ENCODE measurements around the gene PLPP3.

The PLPP3 gene

DNA sequence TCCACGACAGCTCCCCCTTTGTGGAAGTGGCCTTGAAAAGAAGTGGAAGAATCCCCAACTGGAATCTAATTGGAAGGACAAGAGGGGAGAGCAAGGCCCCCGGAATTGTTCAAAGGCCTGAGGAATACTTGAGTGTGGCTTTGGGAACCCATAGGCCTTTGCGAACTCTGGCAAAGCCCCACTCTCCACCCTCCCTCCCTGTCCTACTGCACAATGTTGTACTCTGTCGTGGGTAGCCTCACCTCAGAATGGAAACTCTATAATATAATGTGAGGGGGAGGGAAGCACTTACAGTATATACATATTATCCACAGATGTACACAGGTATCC is 28.5 kb downstream of the PLPP3 start (continued):
- TF ChIP-seq, protein P1, sequence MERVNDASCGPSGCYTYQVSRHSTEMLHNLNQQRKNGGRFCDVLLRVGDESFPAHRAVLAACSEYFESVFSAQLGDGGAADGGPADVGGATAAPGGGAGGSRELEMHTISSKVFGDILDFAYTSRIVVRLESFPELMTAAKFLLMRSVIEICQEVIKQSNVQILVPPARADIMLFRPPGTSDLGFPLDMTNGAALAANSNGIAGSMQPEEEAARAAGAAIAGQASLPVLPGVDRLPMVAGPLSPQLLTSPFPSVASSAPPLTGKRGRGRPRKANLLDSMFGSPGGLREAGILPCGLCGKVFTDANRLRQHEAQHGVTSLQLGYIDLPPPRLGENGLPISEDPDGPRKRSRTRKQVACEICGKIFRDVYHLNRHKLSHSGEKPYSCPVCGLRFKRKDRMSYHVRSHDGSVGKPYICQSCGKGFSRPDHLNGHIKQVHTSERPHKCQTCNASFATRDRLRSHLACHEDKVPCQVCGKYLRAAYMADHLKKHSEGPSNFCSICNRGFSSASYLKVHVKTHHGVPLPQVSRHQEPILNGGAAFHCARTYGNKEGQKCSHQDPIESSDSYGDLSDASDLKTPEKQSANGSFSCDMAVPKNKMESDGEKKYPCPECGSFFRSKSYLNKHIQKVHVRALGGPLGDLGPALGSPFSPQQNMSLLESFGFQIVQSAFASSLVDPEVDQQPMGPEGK (tag by site-specific recombination; IDR thresholded peaks at IDR 0.05), result no peak

DNA sequence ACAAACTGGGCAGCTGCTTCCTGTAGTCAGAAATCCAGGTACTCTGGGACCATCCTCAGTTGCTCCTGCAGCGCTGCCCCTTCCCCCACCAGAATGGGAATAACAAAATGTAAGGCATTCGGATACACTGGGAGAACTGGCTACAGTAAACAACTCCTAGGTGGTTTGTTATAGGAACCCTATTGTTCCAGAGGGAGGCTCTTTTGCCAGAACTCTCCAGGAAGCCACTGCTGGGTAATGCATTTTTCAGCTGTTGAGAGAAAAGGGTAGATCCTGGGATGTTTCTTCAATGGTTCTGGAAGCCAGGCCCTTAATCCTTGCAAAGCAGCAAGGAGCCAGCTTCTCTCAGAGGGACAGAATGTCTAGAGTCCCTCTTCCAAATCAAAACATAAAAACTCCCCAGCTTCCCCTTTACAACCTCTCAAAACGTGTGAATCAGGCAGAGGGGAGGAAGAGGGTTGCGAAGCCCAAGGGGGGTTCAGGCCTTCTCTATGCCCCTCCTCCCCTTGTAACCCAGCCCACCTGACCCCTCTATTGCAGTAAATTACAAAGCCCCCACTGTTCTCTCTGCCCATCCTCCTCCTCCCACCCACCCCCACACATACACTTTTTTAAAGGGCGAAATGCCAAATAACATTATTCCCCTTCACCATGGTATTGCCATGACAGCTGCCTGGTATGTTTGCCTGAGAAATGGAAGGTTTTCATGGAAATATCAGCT is 29.1 kb downstream of the PLPP3 start:
- TF ChIP-seq ZNF549 (tag by site-specific recombination; IDR thresholded peaks at IDR 0.05), result 0 out of 2 replicates have a peak, but pooled peaks have one; percentile 47
- peak; percentile 86 for TF ChIP-seq ZIC2 (tag by site-specific recombination; IDR thresholded peaks at IDR 0.05)
- TF ChIP-seq ZNF514 (tag by site-specific recombination; IDR thresholded peaks at IDR 0.05), result no peak
- Histone ChIP-seq H3K27ac (ENCODE audit: extremely low read depth, low read depth, low read length) (no peak overlapping the region), H3K4me1 (ENCODE audit: control insufficient read depth, insufficient read depth, low read length) (no peaks in the 10 kb centered on the region), H3K4me3 (ENCODE audit: low read depth, low read length) (no peak overlapping the region), H3K36me3 (ENCODE audit: control insufficient read depth in 2 of 2, insufficient read depth in 1 of 2, low read length in 2 of 2) (no peaks in the 10 kb centered on the region), H3K9me3 (ENCODE audit: control insufficient read depth, insufficient read depth, low read depth, low read length) (no peaks in the 10 kb centered on the region)
- ChIA-PET POLR2A (no interaction called here), CTCF (no interaction called here)

DNA sequence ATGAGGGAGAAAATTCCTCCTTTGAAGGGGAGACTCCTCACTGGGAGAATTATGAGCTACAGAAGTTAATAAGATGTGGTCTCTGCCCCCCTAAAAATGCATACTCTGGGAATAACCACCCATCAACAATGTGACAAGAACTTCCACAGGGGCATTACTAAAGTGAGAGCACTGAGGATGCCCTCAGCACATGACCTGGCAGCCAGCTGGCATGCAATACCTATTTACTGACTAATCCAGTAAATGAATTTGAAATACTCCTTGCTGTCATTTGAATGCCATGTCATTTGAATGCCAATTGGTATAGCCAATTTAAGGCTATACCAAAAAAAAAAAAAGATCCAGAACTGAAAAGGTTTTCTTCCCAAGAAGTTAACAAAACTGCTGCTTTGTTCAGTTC is 30.8 kb downstream of the PLPP3 start:
- no peak overlapping the region for H3K4me3 ChIP-seq (ENCODE audit: low read depth, low read length)
- ChIA-PET POLR2A (no interaction called here), CTCF (interaction anchor here (0.7 to 0.8 kb wide), 3 partner anchors 28 to 150 kb away, joined by 3 read pairs; no protein-coding TSS in a partner anchor)
- H3K27ac ChIP-seq (ENCODE audit: extremely low read depth, low read depth, low read length), result no peak overlapping the region
- no peaks in the 10 kb centered on the region for H3K36me3 ChIP-seq (ENCODE audit: control insufficient read depth in 2 of 2, insufficient read depth in 1 of 2, low read length in 2 of 2)
- no peaks in the 10 kb centered on the region for H3K4me1 ChIP-seq (ENCODE audit: control insufficient read depth, insufficient read depth, low read length)
- no peaks in the 10 kb centered on the region for H3K9me3 ChIP-seq (ENCODE audit: control insufficient read depth, insufficient read depth, low read depth, low read length)
- no peak for TF ChIP-seq ZNF560 (tag by site-specific recombination; IDR thresholded peaks at IDR 0.05; ENCODE audit: borderline replicate concordance)
- no peak for TF ChIP-seq ZNF660 (tag by site-specific recombination; IDR thresholded peaks at IDR 0.05)

DNA sequence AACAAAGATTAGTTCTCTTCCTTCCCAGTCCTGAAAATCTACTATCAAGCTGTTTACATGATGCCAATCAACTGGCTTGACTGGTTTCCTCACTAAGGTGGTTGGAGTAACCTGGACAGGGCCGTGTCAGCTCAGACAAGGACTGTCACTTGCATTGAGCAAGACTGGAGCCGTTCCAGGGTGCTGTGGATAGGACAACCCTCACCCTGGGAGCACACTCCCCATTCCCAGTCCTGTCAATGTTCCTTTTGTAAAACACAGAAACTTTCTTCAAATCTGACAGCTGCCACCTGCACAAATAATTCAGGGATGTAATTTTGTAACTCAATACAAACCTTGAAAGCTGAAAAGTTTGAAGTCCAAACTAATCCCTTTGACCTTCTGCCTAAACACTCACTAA is 31.4 kb downstream of the PLPP3 start:
- CTCF ChIA-PET, result interaction anchor here (0.6 to 0.9 kb wide), 4 partner anchors 9 to 224 kb away, joined by 3 read pairs; no protein-coding TSS in a partner anchor
- Histone ChIP-seq H3K36me3 (ENCODE audit: control insufficient read depth in 2 of 2, insufficient read depth in 1 of 2, low read length in 2 of 2) (no peaks in the 10 kb centered on the region), H3K27ac (ENCODE audit: extremely low read depth, low read depth, low read length) (no peak overlapping the region), H3K9me3 (ENCODE audit: control insufficient read depth, insufficient read depth, low read depth, low read length) (no peaks in the 10 kb centered on the region), H3K4me3 (ENCODE audit: low read depth, low read length) (no peak overlapping the region), H3K4me1 (ENCODE audit: control insufficient read depth, insufficient read depth, low read length) (no peaks in the 10 kb centered on the region)
- no peak for TF ChIP-seq ZBTB1 (tag by site-specific recombination; IDR thresholded peaks at IDR 0.05)
- TF ChIP-seq IKZF3 (tag by site-specific recombination; IDR thresholded peaks at IDR 0.05), result no peak
- TF ChIP-seq SP7 (tag by site-specific recombination; IDR thresholded peaks at IDR 0.05), result 0 out of 2 replicates have a peak, but pooled peaks have one; percentile 18
- POLR2A ChIA-PET, result no interaction called here

DNA sequence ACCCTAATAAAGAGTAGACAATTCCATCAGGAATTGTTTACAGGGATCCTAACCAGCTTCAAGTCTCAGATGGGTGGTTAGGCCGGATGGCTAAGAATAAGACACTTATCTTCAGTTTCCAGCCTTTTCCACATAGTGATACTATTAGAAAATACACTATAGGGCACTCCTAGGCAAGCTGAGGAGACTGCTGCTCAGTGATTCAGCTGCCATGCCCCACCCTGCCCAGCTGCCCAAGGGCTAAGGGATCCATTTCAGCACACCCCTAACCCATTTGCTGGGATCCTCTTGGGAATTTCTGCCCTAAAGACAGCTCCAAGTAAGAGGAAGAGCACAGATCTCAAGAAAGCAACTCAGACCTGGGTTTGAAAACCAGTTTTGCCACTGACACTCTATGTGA is 31.9 kb downstream of the PLPP3 start:
- CTCF ChIA-PET, result interaction anchor here (0.6 to 0.9 kb wide), 2 partner anchors 8 to 223 kb away, joined by 3 read pairs; no protein-coding TSS in a partner anchor
- TF ChIP-seq ZNF391 (tag by site-specific recombination; IDR thresholded peaks at IDR 0.05; ENCODE audit: borderline replicate concordance, low read depth) (no peak), ZBTB21 (tag by site-specific recombination; IDR thresholded peaks at IDR 0.05) (no peak), ZEB2 (tag by site-specific recombination; IDR thresholded peaks at IDR 0.05) (no peak), ZNF19 (tag by site-specific recombination; IDR thresholded peaks at IDR 0.05; ENCODE audit: low read depth) (no peak), HOXA7 (CRISPR knock-in tag; IDR thresholded peaks at IDR 0.05; ENCODE audit: borderline replicate concordance) (no peak), OVOL3 (tag by site-specific recombination; IDR thresholded peaks at IDR 0.05) (no peak), TRIM28 (IDR thresholded peaks at IDR 0.05; ENCODE audit: borderline replicate concordance, low read length) (no peak), ZSCAN30 (tag by site-specific recombination; IDR thresholded peaks at IDR 0.05) (no peak)
- TF ChIP-seq, protein P2, sequence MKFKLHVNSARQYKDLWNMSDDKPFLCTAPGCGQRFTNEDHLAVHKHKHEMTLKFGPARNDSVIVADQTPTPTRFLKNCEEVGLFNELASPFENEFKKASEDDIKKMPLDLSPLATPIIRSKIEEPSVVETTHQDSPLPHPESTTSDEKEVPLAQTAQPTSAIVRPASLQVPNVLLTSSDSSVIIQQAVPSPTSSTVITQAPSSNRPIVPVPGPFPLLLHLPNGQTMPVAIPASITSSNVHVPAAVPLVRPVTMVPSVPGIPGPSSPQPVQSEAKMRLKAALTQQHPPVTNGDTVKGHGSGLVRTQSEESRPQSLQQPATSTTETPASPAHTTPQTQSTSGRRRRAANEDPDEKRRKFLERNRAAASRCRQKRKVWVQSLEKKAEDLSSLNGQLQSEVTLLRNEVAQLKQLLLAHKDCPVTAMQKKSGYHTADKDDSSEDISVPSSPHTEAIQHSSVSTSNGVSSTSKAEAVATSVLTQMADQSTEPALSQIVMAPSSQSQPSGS (tag by site-specific recombination; IDR thresholded peaks at IDR 0.05; ENCODE audit: low read depth), result no peak
- POLR2A ChIA-PET, result no interaction called here
- H3K36me3 ChIP-seq (ENCODE audit: control insufficient read depth in 2 of 2, insufficient read depth in 1 of 2, low read length in 2 of 2), result no peaks in the 10 kb centered on the region
- H3K9me3 ChIP-seq (ENCODE audit: control insufficient read depth, insufficient read depth, low read depth, low read length), result no peaks in the 10 kb centered on the region
- H3K4me3 ChIP-seq (ENCODE audit: low read depth, low read length), result no peak overlapping the region
- H3K27ac ChIP-seq (ENCODE audit: extremely low read depth, low read depth, low read length), result no peak overlapping the region
- no peaks in the 10 kb centered on the region for H3K4me1 ChIP-seq (ENCODE audit: control insufficient read depth, insufficient read depth, low read length)

Measured in HEK293 (cell line).